KMS-11 (cell line): ENCODE results near the gene STK11IP.

Source experiments
- H2AFZ ChIP-seq: fragments of 200-600 bp; sonication (generic); 2 replicates; pipeline ENCODE4 v1.6.1; 2016; ENCODE audit warnings: antibody characterized with exemption, mixed run types, low read depth
- H3K27ac ChIP-seq: fragments of 200-600 bp; sonication (generic); 2 replicates; pipeline ENCODE4 v1.6.1; 2016; ENCODE audit warnings: mild to moderate bottlenecking, mixed run types
- H3K27me3 ChIP-seq: fragments of 200-600 bp; sonication (generic); 2 replicates; pipeline ENCODE4 v1.6.1; 2017; ENCODE audit warnings: mild to moderate bottlenecking, low read depth, mixed run types, moderate library complexity; ENCODE audit not compliant: insufficient read depth
- H3K36me3 ChIP-seq: fragments of 200-600 bp; sonication (generic); 2 replicates; pipeline ENCODE4 v1.6.1; 2017; ENCODE audit warnings: mild to moderate bottlenecking, mixed run types; ENCODE audit not compliant: insufficient read depth
- H3K4me1 ChIP-seq: fragments of 200-600 bp; sonication (generic); 2 replicates; pipeline ENCODE4 v1.6.1; 2016; ENCODE audit warnings: mild to moderate bottlenecking, low read depth, mixed run types; ENCODE audit not compliant: poor library complexity, severe bottlenecking
- H3K4me2 ChIP-seq: fragments of 200-600 bp; sonication (generic); 2 replicates; pipeline ENCODE4 v1.7.0; 2016; ENCODE audit warnings: mild to moderate bottlenecking, mixed run types
- H3K4me3 ChIP-seq: fragments of 200-600 bp; sonication (generic); IDR thresholded peaks from 2 replicates; pipeline ENCODE4 v1.6.1; 2017; ENCODE audit warnings: low read depth, low read length, mixed read lengths; ENCODE audit not compliant: insufficient read depth
- H3K79me2 ChIP-seq: fragments of 200-600 bp; sonication (generic); 2 replicates; pipeline ENCODE4 v1.6.1; 2016; ENCODE audit warnings: low read depth, mixed run types; ENCODE audit not compliant: insufficient read depth
- H3K9ac ChIP-seq: fragments of 200-600 bp; sonication (generic); 2 replicates; pipeline ENCODE4 v1.6.1; 2016; ENCODE audit warnings: mild to moderate bottlenecking, mixed run types
- H4K20me1 ChIP-seq: fragments of 200-600 bp; sonication (generic); 2 replicates; pipeline ENCODE4 v1.6.1; 2016; ENCODE audit warnings: mild to moderate bottlenecking, mixed run types; ENCODE audit not compliant: insufficient read depth
- TF ChIP-seq, protein P1 (sequence below): fragments of 200-600 bp; sonication (generic); conservative IDR thresholded peaks from 2 replicates; pipeline ENCODE4 v1.6.1; 2017; ENCODE audit warnings: low read depth, mild to moderate bottlenecking, antibody characterized with exemption, low read length, moderate library complexity, mixed read lengths

Gene STK11IP

DNA sequence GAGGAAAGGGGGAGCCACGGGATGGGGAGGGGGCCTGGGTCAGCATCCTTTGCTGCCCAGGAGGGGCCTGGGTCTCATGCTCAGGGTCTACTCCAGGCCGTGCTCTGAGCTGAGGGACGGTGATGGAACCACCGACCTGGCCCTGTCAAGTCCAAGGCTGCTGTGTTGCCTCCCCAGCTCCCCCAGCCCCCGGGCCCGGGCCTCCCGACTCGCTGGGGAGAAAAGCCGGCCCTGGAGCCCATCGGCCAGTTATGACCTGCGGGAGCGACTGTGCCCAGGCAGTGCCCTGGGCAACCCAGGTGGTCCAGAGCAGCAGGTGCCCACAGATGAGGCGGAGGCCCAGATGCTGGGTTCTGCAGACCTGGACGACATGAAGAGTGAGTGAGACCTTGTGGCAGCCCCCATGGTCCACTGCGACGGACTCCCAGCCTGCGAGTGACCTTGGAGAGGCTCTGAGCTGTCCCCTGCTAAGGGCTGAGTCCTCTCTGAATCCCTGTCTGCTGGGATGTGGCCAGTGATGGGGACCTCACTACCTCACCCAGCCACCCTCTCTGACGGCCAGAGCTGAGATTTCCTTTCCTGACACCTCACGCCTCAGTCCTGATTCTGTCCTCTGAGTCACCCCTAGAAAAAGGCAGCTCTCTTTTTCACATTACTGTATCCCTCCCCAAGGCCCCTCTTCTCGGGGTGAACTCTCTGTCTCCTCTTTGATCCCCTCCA lies 32.5 kb downstream of the STK11IP start:
- Histone ChIP-seq H3K79me2 (no peaks in the 10 kb centered on the region), H3K27ac (no peak overlapping the region), H3K9ac (no peak overlapping the region), H3K27me3 (peaks cover 25% of the 10 kb centered on the region; the same call in 1 of the 2 replicates), H3K36me3 (no peaks in the 10 kb centered on the region), H4K20me1 (no peaks in the 10 kb centered on the region), H3K4me3 (no peak overlapping the region), H3K4me1 (no peaks in the 10 kb centered on the region), H3K4me2 (no peak overlapping the region), H2AFZ (no peak overlapping the region)
- TF ChIP-seq, protein P1, sequence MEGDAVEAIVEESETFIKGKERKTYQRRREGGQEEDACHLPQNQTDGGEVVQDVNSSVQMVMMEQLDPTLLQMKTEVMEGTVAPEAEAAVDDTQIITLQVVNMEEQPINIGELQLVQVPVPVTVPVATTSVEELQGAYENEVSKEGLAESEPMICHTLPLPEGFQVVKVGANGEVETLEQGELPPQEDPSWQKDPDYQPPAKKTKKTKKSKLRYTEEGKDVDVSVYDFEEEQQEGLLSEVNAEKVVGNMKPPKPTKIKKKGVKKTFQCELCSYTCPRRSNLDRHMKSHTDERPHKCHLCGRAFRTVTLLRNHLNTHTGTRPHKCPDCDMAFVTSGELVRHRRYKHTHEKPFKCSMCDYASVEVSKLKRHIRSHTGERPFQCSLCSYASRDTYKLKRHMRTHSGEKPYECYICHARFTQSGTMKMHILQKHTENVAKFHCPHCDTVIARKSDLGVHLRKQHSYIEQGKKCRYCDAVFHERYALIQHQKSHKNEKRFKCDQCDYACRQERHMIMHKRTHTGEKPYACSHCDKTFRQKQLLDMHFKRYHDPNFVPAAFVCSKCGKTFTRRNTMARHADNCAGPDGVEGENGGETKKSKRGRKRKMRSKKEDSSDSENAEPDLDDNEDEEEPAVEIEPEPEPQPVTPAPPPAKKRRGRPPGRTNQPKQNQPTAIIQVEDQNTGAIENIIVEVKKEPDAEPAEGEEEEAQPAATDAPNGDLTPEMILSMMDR, result no peak

GRCh38 chr2:219630770-219631405 lies 33.2 kb downstream of the STK11IP start:
- H3K27me3 ChIP-seq, result peaks cover 26% of the 10 kb centered on the region; the same call in 1 of the 2 replicates
- H3K9ac ChIP-seq, result no peak overlapping the region
- H3K27ac ChIP-seq, result no peak overlapping the region
- no peak overlapping the region for H3K4me2 ChIP-seq
- H4K20me1 ChIP-seq, result no peaks in the 10 kb centered on the region
- TF ChIP-seq, protein P1, result no peak
- no peaks in the 10 kb centered on the region for H3K79me2 ChIP-seq
- no peaks in the 10 kb centered on the region for H3K4me1 ChIP-seq
- H2AFZ ChIP-seq, result no peak overlapping the region
- H3K36me3 ChIP-seq, result no peaks in the 10 kb centered on the region
- H3K4me3 ChIP-seq, result no peak overlapping the region

- TF ChIP-seq, protein P1, result no peak
- no peaks in the 10 kb centered on the region for H3K36me3 ChIP-seq
- H3K27ac ChIP-seq, result no peak overlapping the region
- no peaks in the 10 kb centered on the region for H4K20me1 ChIP-seq
- no peaks in the 10 kb centered on the region for H3K4me1 ChIP-seq
- H3K4me3 ChIP-seq, result no peak overlapping the region
- H3K9ac ChIP-seq, result no peak overlapping the region
- H3K79me2 ChIP-seq, result no peaks in the 10 kb centered on the region
- no peak overlapping the region for H2AFZ ChIP-seq
- H3K27me3 ChIP-seq, result peaks cover 26% of the 10 kb centered on the region; the same call in 1 of the 2 replicates
- H3K4me2 ChIP-seq, result no peak overlapping the region
Observed at GRCh38 chr2:219631406-219631891, 33.8 kb downstream of the STK11IP start.

GRCh38 chr2:219631904-219632759 lies 34.5 kb downstream of the STK11IP start:
- H3K79me2 ChIP-seq, result no peaks in the 10 kb centered on the region
- H3K27ac ChIP-seq, result no peak overlapping the region
- H3K4me3 ChIP-seq, result no peak overlapping the region
- peaks cover 21% of the 10 kb centered on the region; the same call in 1 of the 2 replicates for H3K27me3 ChIP-seq
- TF ChIP-seq, protein P1, result no peak
- H3K9ac ChIP-seq, result no peak overlapping the region
- H3K4me2 ChIP-seq, result no peak overlapping the region
- H2AFZ ChIP-seq, result no peak overlapping the region
- H4K20me1 ChIP-seq, result no peaks in the 10 kb centered on the region
- no peaks in the 10 kb centered on the region for H3K36me3 ChIP-seq
- H3K4me1 ChIP-seq, result no peaks in the 10 kb centered on the region
